GM12801 (cell line): ENCODE measurements around the gene MED12.

Source experiments
- CTCF ChIP-seq: IDR thresholded peaks from one replicate; pipeline ENCODE4 v1.5.1; 2011; ENCODE audit warnings: control low read depth; ENCODE audit not compliant: insufficient read length; ENCODE audit errors: extremely low read depth

MED12 gene

GRCh38 chrX:71118032-71118984 lies at the start of gene MED12:
Gene MED12, plus strand, starts transcription at chrX:71118596. Its CDS starts 159 bp downstream, at chrX:71118755.
- no peak for TF ChIP-seq CTCF

GRCh38 chrX:71070531-71070930 lies 47.9 kb upstream of the MED12 start:
- TF ChIP-seq CTCF = no peak

GRCh38 chrX:71081330-71082123 lies 36.9 kb upstream of the MED12 start:
- TF ChIP-seq CTCF = no peak

- no peak for TF ChIP-seq CTCF
These were observed 36.2 kb upstream of the MED12 start for GRCh38 chrX:71082124-71082647.

- TF ChIP-seq CTCF = no peak
These were observed 35.6 kb upstream of the MED12 start for GRCh38 chrX:71082822-71083221.

- no peak for TF ChIP-seq CTCF
These were observed 32.5 kb upstream of the MED12 start for GRCh38 chrX:71085900-71086299.

- no peak for TF ChIP-seq CTCF
These were observed 27.1 kb upstream of the MED12 start for GRCh38 chrX:71091263-71091662.
